GM18505 (cell line): ENCODE measurements around the gene CYP4F3.
"Not testable (repeated sequence)": the region's sequence is repeated elsewhere in the genome, so short reads cannot be mapped to it uniquely, and the experiment has no call there.

Experiments
- ATAC-seq: cut with Tn5 transposase; IDR thresholded peaks from one replicate; pipeline ENCODE4 v1.9.1; 2021; ENCODE audit not compliant: unreplicated experiment
- POLR2A ChIP-seq: IDR thresholded peaks from 4 replicates; pipeline ENCODE4 v1.6.1; 2011; ENCODE audit warnings: borderline replicate concordance; ENCODE audit not compliant: insufficient read depth, insufficient read length; ENCODE audit errors: extremely low read depth

The CYP4F3 gene

DNA sequence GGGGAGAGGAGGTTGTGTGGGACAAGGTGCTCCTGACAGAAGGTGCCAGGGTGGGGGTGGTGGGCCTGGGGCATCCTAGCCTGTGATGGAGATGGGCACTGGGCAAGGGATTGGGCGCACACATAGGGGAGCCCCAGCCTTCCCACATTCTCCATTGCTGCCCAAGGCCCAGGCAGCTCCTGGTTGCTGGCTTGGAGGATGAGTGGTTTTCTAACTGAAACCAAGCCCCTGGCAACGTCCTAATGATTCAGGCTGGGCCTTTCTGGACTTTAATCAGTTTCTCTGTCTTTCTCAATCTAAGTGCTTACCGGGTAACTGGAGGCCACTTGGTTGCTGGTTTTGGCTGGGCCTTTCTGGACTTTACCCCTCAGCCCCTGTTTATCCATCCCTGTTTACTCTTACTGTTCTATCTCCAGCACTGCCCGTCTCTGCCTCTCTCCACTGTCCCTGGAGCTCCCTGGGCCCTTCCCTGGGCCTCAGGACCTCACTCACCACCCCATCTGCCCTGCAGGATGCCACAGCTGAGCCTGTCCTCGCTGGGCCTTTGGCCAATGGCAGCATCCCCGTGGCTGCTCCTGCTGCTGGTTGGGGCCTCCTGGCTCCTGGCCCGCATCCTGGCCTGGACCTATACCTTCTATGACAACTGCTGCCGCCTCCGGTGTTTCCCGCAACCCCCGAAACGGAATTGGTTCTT is 354 bp downstream of the CYP4F3 start:
- no peak for TF ChIP-seq POLR2A

DNA sequence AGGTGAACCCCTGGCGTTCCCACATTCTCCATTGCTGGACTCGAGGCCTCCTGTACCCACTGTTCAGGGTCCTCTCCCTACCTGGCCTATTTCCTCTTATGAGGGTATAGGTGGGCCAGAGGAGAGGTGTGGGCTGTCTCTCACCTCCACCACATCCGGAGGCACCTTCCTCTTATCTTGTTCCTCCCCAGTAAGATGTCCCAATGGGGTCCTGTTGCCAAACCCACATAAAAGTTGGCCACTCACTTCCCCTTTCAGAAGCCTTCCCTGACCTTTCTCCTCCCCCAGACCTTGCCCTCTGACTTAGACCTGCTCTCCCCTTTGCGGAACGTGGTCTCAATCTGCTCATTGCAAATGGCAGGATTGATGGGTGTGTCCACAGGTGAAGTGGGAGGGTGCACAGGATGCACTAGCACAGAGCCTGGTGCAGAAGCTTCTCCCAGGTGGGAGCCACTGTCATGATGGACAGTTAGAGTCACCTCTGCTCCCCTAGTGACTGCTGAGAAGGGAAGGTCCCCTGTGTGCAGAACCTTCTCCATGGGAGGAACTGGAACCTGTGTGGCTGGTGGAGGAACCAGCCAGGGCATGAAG is 1.3 kb downstream of the CYP4F3 start:
- TF ChIP-seq POLR2A = no peak
- no peak for ATAC-seq

More for the DNA sequence above, 354 bp downstream of the CYP4F3 start:
- no peak for ATAC-seq

DNA sequence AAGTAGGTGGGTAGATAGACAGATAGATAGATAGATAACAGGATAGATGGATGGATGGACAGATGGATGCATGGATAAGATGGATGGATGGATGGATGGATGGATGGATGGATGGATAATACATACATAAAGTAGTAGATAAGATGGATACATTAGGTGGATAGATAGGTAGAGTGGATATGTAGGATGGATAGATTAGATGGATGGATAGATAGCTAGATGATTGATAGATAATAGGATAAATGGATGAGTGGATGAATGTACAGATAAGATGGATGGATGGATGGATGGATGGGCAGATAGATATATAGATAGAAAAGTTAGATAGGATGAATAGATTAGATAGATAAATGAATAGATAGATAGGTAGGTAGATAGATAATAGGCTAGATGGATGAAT is 2.1 kb downstream of the CYP4F3 start:
- no peak for ATAC-seq
- no peak for TF ChIP-seq POLR2A

DNA sequence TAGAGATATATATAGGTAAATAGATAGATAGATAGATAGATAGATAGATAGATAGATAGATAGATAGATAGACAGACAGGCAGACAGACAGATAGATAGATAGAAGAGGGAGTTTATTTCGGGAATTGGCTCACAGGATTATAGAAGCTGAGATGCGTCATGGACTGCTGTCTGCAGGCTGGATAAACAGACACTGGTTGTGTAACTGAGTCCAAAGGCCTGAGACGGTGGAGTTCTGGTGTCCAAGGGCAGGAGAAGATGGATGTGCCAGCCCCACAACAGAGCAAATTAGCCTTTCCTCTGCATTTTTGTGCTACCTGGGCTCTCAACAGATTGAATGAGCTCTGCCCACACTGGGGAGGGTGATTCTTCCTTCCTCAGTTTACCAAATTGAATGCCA is 2.7 kb downstream of the CYP4F3 start:
- no peak for ATAC-seq
- no peak for TF ChIP-seq POLR2A

DNA sequence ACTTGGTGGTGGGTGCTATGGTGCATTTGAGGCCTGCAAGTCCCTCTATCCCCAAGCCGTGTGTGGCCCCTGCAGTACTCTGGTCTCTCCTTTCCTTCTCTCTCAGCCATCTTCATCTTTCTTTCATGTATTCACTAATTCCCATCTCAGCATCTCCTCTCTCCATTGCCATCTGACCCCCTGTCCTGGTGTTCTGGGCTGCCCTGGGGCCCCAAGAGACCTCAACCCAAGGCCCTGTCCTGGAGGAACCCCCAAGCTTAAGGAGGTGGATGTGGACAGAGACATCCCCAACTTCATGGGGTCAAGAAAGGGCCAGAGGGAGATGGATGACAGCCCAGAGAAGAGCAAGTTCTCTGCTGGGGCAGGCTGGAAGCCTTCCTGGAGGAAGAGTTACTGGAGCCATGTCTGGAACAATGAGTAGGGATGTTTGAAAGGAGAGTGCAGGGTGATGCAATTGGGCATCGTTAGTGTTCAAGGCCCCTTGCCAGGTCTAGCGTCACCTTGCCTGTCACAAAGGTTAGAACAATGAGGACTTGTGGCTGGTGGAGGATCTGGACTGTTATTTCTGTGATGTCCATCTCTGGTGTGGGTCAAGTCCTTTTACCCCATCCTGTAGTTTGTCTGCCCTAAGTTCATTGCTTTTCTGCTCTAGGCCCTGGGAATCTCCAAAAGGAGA is 3.5 kb downstream of the CYP4F3 start:
- no peak for TF ChIP-seq POLR2A
- no peak for ATAC-seq

DNA sequence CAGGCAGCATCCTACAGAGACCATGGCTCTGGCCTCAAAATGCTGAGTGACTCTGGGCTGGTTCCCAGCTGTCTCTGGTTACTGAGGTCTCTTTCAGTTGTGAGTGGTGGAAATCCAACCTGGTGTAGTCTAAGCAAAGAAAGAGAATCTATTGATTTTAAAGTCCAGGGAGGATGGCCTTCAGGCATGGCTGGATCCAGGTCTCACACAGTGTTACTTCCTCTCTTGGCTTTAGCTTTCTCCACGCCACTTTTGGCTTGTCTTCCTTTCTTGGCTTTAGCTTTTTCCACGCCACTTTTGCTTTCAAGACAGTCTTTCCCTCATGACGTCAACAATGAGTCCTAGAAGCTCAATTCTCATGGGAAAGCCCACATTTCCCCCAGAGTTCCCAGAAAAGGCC is 4.1 kb downstream of the CYP4F3 start:
- no peak for TF ChIP-seq POLR2A
- no peak for ATAC-seq

DNA sequence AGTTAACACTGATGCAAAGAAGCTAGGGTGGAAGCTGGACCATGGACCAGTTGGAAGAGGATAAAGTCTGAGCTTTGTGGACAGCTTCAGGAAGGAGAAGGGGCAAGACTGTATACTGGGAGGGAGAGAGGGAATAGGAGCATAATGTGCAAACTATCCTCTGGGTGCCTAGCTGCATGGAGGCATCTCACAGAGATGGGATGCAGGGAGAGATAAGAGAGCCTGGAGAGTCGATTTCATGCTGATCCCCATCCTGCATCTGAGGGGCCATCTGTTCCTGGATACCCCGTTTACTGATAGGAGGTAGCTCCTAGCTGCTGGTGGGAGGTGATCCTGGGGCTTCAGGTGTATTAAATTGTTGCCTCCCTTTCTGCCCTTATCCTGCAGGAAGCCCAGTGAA is 8.8 kb downstream of the CYP4F3 start:
- ATAC-seq = no peak
- no peak for TF ChIP-seq POLR2A

DNA sequence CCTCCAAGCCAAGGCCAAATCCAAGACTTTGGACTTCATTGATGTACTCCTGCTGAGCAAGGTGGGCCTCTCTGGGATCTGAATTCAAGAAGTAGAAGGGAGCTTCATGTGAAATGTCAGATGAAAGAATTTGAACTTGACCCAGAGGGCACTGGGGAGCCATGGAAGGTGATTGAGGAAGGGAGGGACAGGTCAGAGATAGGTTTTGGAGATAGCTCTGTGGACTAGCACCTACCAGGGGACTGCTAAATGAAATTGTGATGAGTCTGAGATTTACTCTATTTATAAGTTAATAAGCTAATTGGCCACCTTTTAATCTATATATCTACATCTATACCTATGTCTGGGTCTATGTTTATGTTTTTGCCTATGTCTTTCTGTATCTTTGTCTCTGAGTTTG is 9.4 kb downstream of the CYP4F3 start:
- ATAC-seq = not testable (repeated sequence)

DNA sequence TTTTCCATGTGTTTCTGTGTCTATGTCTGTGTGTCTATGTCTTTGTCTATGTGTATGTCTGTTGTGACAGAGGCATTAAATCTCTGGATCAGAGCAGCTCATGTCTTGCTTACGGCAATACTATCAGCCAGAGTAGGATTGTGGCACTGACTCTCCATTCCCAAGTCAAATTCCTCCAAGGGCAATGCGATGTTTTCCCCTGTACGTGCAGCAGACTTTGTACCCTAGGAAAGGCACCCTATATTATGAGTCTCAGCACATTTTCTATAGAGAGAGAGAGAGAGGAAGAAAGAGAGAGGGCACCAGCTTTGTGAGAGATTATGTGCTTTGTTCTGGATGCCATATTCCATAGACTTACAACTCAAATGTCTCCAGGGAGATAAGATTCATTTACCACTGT is 11.1 kb downstream of the CYP4F3 start:
- no peak for TF ChIP-seq POLR2A
- ATAC-seq = no peak

DNA sequence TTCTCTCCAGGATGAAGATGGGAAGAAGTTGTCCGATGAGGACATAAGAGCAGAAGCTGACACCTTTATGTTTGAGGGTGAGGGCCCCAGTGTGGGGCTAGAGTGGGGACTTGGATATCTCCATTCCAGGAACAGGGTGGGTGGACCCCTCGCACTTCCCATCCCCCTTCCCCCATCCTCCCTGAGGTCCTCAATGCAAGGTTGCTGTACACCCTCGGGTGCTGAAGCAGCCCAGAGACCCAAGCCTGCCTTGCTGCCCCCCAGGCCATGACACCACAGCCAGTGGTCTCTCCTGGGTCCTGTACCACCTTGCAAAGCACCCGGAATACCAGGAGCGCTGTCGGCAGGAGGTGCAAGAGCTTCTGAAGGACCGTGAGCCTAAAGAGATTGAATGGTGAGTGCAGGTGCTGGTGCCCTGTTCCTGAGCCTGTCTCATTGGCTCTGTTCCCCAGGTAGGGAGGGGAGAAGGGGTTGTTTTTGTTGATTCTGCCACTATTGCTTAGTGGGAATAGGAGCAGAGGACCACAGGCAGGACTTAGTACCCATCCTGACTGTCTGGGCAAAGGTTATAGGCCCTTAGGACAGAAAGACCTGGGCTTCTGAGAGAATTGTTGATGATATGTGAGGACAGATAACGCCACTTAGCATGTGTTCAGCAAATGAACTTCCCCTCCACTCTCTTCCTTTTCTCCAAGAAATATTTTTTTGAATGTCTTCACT is 12.0 kb downstream of the CYP4F3 start:
- no peak for TF ChIP-seq POLR2A
- no peak for ATAC-seq

DNA sequence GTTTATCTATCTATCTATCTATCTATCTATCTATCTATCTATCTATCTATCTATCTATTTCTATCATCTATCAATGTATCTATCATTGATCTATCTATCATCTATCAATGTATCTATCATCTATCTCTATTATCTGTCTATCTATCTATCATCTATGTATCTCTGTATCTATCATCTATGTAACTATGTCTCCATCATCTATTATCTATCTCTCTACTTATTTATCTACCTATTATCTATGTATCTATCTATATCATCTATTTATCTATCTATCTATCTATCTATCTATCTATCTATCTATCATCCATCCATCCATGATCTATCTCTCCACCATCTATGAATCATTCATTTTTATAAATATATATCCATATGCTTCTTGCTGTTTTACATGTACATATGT is 15.8 kb downstream of the CYP4F3 start:
- no peak for TF ChIP-seq POLR2A
- no peak for ATAC-seq

DNA sequence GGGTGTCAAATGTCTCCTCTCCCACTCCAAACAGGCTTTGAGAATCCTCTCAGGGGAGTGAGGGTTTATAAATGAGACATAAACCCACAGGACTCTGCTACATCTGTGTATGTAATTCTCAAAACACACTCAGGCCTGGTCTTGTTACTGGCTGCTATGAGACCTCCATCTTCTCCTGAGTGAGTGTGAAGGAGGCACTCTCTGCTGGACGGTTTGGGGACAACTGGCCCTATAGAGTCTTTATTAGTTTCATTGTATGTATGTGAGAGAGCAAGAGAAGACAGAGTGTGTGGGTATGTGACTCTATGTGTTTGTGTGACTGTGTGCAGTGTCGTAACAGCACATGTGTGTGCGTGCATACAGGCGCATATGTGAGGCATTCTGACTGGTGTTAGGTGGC is 22.6 kb downstream of the CYP4F3 start:
- no peak for ATAC-seq
- no peak for TF ChIP-seq POLR2A

DNA sequence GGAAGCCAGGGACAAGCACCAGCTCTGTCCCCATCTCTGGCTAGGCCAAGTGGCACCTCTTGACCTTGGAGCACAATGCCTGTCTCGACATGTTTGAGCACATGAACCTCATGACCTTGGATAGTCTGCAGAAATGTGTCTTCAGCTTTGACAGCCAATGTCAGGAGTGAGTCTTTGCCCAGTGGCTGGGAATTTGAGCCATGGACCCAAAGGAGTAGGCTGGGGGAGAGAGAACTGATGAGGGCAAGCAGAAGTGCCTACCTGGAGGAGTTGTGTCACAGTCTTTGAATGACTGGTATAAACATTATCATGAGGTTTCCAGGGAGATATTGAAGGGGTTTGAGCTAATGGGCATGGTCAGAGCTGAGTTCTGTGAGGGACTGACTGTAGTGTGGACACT is 25.5 kb downstream of the CYP4F3 start:
- TF ChIP-seq POLR2A = no peak
- no peak for ATAC-seq

DNA sequence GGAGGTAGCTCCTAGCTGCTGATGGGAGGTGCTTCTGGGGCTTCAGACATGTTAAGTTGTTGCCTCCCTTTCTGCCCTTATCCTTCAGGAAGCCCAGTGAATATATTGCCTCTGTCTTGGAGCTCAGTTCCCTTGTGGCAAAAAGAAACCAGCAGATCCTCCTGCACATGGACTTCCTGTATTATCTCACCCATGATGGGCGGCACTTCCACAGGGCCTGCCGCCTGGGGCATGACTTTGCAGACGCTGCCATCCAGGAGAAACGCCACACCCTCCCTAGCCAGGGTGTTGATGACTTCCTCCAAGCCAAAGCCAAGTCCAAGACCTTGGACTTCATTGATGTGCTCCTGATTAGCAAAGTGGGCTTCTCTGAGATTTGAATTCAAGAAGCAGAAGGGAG is 26.2 kb downstream of the CYP4F3 start:
- TF ChIP-seq POLR2A = no peak

More for the DNA sequence above, 26.2 kb downstream of the CYP4F3 start:
- ATAC-seq = no peak
